Measurements from ENCODE around the gene CNIH3.

- TF ChIP-seq EP300 (IDR thresholded peaks at IDR 0.05): no peak
- TF ChIP-seq, protein P1, sequence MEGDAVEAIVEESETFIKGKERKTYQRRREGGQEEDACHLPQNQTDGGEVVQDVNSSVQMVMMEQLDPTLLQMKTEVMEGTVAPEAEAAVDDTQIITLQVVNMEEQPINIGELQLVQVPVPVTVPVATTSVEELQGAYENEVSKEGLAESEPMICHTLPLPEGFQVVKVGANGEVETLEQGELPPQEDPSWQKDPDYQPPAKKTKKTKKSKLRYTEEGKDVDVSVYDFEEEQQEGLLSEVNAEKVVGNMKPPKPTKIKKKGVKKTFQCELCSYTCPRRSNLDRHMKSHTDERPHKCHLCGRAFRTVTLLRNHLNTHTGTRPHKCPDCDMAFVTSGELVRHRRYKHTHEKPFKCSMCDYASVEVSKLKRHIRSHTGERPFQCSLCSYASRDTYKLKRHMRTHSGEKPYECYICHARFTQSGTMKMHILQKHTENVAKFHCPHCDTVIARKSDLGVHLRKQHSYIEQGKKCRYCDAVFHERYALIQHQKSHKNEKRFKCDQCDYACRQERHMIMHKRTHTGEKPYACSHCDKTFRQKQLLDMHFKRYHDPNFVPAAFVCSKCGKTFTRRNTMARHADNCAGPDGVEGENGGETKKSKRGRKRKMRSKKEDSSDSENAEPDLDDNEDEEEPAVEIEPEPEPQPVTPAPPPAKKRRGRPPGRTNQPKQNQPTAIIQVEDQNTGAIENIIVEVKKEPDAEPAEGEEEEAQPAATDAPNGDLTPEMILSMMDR (IDR thresholded peaks at IDR 0.05): no peak
- no peak for TF ChIP-seq POLR2A (IDR thresholded peaks at IDR 0.05)
Observed at GRCh38 chr1:224569276-224569675, 46.8 kb upstream of the CNIH3 start.
